HepG2 (cell line): ENCODE measurements around the gene HCN4. TPM values are rescaled to one million over a fixed set of nuclear protein-coding genes. Genes with fewer than 3 reads are reported as not detected.

ENCODE experiments used
- CREM ChIP-seq, 2 experiments: sonication (generic) in 1 of 2; formaldehyde crosslinking in 1 of 2; IDR thresholded peaks; 2 replicates each; pipeline versions ENCODE4 v1.4.0 to v1.6.1; 2016 to 2020; ENCODE audit warnings: antibody characterized with exemption in 1 of 2, mild to moderate bottlenecking in 1 of 2, missing genetic modification reagents in 1 of 2
- FIP1L1 ChIP-seq: fragments of 200-400 bp; formaldehyde crosslinking; IDR thresholded peaks from 2 replicates; pipeline ENCODE4 v1.6.1; 2018; ENCODE audit warnings: low read depth, mild to moderate bottlenecking, low read length, moderate library complexity, borderline replicate concordance; ENCODE audit not compliant: insufficient read depth
- HES4 ChIP-seq: sonication (generic); formaldehyde crosslinking; IDR thresholded peaks from 2 replicates; pipeline ENCODE4 v1.9.0; 2021; ENCODE audit warnings: mild to moderate bottlenecking, missing genetic modification reagents, borderline replicate concordance
- MXI1 ChIP-seq: IDR thresholded peaks from 3 replicates; pipeline ENCODE4 v1.6.1; 2012; ENCODE audit warnings: low read depth, low read length, inconsistent platforms, borderline replicate concordance
- RNF2 ChIP-seq: fragments of 450-650 bp; conservative IDR thresholded peaks from 2 replicates; pipeline ENCODE4 v1.6.1; 2016; ENCODE audit warnings: low read depth
- ZNF350 ChIP-seq: sonication (generic); formaldehyde crosslinking; IDR thresholded peaks from 2 replicates; pipeline ENCODE4 v1.4.0; 2020; ENCODE audit warnings: mild to moderate bottlenecking, low read depth, missing genetic modification reagents, borderline replicate concordance
- ZNF570 ChIP-seq: sonication (generic); formaldehyde crosslinking; IDR thresholded peaks from 2 replicates; pipeline ENCODE4 v1.4.0; 2020; ENCODE audit warnings: mild to moderate bottlenecking, missing genetic modification reagents, borderline replicate concordance
- ZNF607 ChIP-seq: sonication (generic); formaldehyde crosslinking; IDR thresholded peaks from 2 replicates; pipeline ENCODE4 v1.5.1; 2020; ENCODE audit warnings: missing genetic modification reagents, mild to moderate bottlenecking, borderline replicate concordance
- ZNF674 ChIP-seq: sonication (generic); formaldehyde crosslinking; IDR thresholded peaks from 2 replicates; pipeline ENCODE4 v1.5.0; 2020; ENCODE audit warnings: low read depth, mild to moderate bottlenecking, missing genetic modification reagents
- ZNF724P ChIP-seq: sonication (generic); formaldehyde crosslinking; IDR thresholded peaks from 2 replicates; pipeline ENCODE4 v1.8.0; 2022; ENCODE audit warnings: missing genetic modification reagents, borderline replicate concordance
- ZNF781 ChIP-seq: sonication (generic); formaldehyde crosslinking; IDR thresholded peaks from 2 replicates; pipeline ENCODE4 v1.5.1; 2020; ENCODE audit warnings: borderline replicate concordance, mild to moderate bottlenecking, missing genetic modification reagents; ENCODE audit errors: not compliant biosample characterization
- polyA plus RNA-seq, 8 experiments: library from polyadenylated mRNA; depleted of rRNA in 3 of 8; stranded (reverse) in 7 of 8; unstranded in 1 of 8; fragments of >200 nt; fragmentation: Illumina TruSeq in 4 of 8; extraction: Trizol in 4 of 8; gene quantifications; 2 replicates each; pipeline versions ENCODE4 v1.2.1 to v1.2.3, GENCODE V29; 2011 to 2016; ENCODE audit warnings: low read depth in 4 of 8, missing spikeins in 1 of 8, mixed read lengths in 1 of 8; ENCODE audit not compliant: insufficient read depth in 1 of 8
- total RNA-seq, 5 experiments: library from RNA; depleted of rRNA; stranded (reverse); fragments of >200 nt; fragmentation: Illumina TruSeq; extraction: Trizol; gene quantifications; 2 replicates each; pipeline ENCODE4 v1.2.3, GENCODE V29; 2016; ENCODE audit warnings: low read depth in 1 of 5
- TF ChIP-seq, protein P1 (sequence below): sonication (generic); formaldehyde crosslinking; IDR thresholded peaks from 2 replicates; pipeline ENCODE4 v1.4.0; 2020; ENCODE audit warnings: mild to moderate bottlenecking, missing genetic modification reagents
- TF ChIP-seq, protein P2 (sequence below): sonication (generic); formaldehyde crosslinking; conservative IDR thresholded peaks from 2 replicates; pipeline ENCODE4 v1.4.0; 2020; ENCODE audit warnings: missing genetic modification reagents
- TF ChIP-seq, protein P3 (sequence below): fragments of 450-650 bp; IDR thresholded peaks from 2 replicates; pipeline ENCODE4 v1.6.1; 2016
- TF ChIP-seq, protein P4 (sequence below): sonication (generic); formaldehyde crosslinking; IDR thresholded peaks from 2 replicates; pipeline ENCODE4 v1.4.0; 2020; ENCODE audit warnings: missing genetic modification reagents

HCN4 gene
- total and polyA plus RNA-seq, 2 of the 13 experiments (the other 11 are each of a cell fraction or from before 2014, with no cell fraction given): not detected

DNA sequence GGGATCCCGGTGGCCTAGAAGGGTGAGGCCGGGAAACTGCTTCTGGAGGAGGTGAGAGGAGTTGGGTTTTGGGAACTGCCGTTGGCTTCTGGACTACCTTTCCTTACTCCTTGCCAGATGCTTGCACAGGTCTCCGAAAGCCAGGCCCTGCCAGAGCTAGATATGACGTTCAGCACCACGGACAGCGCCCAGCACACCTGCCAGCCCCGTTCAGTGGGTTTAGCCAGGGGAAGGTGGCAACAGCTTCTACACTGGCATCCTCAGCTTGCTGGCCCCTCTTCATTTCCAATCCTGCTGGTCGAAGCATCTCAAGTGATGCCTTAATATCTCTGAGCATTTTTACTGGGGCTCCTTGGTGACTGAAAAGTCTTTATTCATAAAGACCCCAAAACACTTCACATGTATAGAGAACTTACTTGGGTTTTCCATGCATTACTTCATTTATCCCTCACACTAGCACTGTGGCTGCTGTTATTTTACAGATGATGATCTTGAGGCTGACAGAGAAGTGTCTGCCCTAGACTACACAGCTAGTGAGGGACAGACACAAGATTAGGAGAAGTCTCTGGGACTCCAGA lies 21.9 kb downstream of the HCN4 start (continued):
- TF ChIP-seq, protein P1, sequence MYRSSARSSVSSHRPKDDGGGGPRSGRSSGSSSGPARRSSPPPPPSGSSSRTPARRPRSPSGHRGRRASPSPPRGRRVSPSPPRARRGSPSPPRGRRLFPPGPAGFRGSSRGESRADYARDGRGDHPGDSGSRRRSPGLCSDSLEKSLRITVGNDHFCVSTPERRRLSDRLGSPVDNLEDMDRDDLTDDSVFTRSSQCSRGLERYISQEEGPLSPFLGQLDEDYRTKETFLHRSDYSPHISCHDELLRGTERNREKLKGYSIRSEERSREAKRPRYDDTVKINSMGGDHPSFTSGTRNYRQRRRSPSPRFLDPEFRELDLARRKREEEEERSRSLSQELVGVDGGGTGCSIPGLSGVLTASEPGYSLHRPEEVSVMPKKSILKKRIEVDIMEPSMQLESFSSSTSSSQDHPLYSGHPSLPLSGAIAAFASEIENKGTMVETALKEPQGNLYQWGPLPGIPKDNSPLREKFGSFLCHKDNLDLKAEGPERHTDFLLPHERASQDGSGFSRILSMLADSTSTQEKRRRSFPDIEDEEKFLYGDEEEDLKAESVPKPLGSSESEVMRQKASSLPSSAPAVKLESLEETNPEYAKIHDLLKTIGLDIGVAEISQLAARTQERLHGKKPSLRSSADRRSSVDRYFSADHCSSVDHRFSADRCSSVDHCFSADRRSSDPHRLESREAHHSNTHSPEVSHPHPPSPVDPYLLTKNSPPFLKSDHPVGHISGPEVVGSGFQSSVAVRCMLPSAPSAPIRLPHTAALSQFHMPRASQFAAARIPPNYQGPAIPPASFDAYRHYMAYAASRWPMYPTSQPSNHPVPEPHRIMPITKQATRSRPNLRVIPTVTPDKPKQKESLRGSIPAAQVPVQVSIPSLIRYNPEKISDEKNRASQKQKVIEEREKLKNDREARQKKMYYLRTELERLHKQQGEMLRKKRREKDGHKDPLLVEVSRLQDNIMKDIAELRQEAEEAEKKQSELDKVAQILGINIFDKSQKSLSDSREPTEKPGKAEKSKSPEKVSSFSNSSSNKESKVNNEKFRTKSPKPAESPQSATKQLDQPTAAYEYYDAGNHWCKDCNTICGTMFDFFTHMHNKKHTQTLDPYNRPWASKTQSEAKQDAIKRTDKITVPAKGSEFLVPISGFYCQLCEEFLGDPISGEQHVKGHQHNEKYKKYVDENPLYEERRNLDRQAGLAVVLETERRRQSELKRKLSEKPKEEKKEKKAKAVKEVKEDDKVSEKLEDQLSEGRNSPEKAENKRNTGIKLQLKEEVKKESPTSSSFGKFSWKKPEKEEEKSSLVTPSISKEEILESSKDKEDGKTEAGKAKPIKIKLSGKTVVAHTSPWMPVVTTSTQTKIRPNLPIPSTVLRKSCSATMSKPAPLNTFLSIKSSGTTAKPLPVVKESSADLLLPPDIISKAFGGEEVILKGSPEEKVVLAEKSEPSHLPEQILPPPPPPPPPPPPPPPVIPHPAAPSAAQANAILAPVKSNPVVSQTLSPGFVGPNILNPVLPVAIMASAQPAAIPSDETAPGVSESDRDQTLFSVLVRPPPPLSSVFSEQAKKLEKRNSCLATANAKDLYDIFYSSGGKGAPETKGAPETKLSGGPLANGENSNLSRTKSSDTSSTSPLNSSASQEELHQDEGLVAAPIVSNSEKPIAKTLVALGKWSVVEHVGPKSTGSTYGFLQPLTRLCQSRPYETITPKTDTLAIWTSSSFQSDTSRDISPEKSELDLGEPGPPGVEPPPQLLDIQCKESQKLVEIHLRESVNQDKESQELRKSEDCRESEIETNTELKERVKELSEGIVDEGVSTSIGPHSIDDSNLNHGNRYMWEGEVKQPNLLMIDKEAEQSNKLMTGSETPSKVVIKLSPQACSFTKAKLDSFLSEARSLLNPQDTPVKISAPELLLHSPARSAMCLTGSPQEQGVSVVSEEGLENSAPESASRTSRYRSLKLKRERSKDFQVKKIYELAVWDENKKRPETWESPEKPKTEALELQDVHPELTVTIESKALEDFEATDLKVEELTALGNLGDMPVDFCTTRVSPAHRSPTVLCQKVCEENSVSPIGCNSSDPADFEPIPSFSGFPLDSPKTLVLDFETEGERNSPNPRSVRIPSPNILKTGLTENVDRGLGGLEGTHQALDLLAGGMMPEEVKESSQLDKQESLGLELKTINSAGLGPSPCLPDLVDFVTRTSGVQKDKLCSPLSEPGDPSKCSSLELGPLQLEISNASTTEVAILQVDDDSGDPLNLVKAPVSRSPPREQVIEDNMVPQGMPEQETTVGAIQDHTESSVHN: no peak
- TF ChIP-seq ZNF724P (no peak), MXI1 (no peak; the same call in 2 of the 3 replicates), ZNF607 (peak; percentile 81; the same call in 1 of the 2 replicates), ZNF781 (CRISPR knock-in tag) (peak; percentile 67), FIP1L1 (no peak), ZNF350 (CRISPR knock-in tag) (no peak), CREM (IDR thresholded peaks at IDR 0.05) (no peak), CREM (CRISPR knock-in tag; IDR thresholded peaks at IDR 0.05) (no peak), RNF2 (no peak), ZNF570 (CRISPR knock-in tag) (no peak), HES4 (CRISPR knock-in tag) (peak; percentile 87), ZNF674 (peak; percentile 70; the same call in 1 of the 2 replicates)
- TF ChIP-seq, protein P2, sequence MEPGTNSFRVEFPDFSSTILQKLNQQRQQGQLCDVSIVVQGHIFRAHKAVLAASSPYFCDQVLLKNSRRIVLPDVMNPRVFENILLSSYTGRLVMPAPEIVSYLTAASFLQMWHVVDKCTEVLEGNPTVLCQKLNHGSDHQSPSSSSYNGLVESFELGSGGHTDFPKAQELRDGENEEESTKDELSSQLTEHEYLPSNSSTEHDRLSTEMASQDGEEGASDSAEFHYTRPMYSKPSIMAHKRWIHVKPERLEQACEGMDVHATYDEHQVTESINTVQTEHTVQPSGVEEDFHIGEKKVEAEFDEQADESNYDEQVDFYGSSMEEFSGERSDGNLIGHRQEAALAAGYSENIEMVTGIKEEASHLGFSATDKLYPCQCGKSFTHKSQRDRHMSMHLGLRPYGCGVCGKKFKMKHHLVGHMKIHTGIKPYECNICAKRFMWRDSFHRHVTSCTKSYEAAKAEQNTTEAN: peak; percentile 64; the same call in 1 of the 2 replicates
- TF ChIP-seq, protein P3, sequence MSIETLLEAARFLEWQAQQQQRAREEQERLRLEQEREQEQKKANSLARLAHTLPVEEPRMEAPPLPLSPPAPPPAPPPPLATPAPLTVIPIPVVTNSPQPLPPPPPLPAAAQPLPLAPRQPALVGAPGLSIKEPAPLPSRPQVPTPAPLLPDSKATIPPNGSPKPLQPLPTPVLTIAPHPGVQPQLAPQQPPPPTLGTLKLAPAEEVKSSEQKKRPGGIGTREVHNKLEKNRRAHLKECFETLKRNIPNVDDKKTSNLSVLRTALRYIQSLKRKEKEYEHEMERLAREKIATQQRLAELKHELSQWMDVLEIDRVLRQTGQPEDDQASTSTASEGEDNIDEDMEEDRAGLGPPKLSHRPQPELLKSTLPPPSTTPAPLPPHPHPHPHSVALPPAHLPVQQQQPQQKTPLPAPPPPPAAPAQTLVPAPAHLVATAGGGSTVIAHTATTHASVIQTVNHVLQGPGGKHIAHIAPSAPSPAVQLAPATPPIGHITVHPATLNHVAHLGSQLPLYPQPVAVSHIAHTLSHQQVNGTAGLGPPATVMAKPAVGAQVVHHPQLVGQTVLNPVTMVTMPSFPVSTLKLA: no peak
- TF ChIP-seq, protein P4, sequence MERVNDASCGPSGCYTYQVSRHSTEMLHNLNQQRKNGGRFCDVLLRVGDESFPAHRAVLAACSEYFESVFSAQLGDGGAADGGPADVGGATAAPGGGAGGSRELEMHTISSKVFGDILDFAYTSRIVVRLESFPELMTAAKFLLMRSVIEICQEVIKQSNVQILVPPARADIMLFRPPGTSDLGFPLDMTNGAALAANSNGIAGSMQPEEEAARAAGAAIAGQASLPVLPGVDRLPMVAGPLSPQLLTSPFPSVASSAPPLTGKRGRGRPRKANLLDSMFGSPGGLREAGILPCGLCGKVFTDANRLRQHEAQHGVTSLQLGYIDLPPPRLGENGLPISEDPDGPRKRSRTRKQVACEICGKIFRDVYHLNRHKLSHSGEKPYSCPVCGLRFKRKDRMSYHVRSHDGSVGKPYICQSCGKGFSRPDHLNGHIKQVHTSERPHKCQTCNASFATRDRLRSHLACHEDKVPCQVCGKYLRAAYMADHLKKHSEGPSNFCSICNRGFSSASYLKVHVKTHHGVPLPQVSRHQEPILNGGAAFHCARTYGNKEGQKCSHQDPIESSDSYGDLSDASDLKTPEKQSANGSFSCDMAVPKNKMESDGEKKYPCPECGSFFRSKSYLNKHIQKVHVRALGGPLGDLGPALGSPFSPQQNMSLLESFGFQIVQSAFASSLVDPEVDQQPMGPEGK (CRISPR knock-in tag): no peak
